AG04450 (cell line): ENCODE data around the gene BAZ1B. TPM values are rescaled to one million over a fixed set of nuclear protein-coding genes. Genes with fewer than 3 reads are reported as not detected.
"Not testable (repeated sequence)": the region's sequence is repeated elsewhere in the genome, so short reads cannot be mapped to it uniquely, and the experiment has no call there.

Experiments
- CTCF ChIA-PET: fragments of 300-600, 350-600 bp; formaldehyde crosslinking; extraction: SDS; loops from one replicate; lab custom pipeline; 2022; ENCODE audit warnings: antibody characterized with exemption, inconsistent platforms; lab: Charles Lee
- POLR2A ChIA-PET: fragments of 350-600 bp; formaldehyde crosslinking; extraction: SDS; loops from one replicate; lab custom pipeline; 2021; ENCODE audit warnings: antibody characterized with exemption, inconsistent platforms; lab: Yijun Ruan, JAX
- DNase-seq: peaks from one replicate; pipeline ENCODE4 v3.0.0-alpha.2; 2011; ENCODE audit warnings: low read depth, low spot score
- H3K27ac ChIP-seq: one replicate; pipeline ENCODE4 v1.5.1; 2012; ENCODE audit warnings: low read depth, low read length, control low read depth
- H3K27me3 ChIP-seq: one replicate; pipeline ENCODE4 v1.6.0; 2012; ENCODE audit warnings: low read length; ENCODE audit not compliant: control insufficient read depth, insufficient read depth
- H3K4me3 ChIP-seq: 2 replicates; pipeline ENCODE4 v1.5.1; 2011; ENCODE audit warnings: mild to moderate bottlenecking, low read depth, low read length, control low read depth
- H3K9me3 ChIP-seq: 2 replicates; pipeline ENCODE4 v1.5.1; 2012; ENCODE audit warnings: low read length; ENCODE audit not compliant: control insufficient read depth, insufficient read depth
- polyA plus RNA-seq: library from polyadenylated mRNA; depleted of rRNA; stranded (reverse); fragments of >200 nt; gene quantifications from 2 replicates; pipeline ENCODE4 v1.2.3, GENCODE V29; 2011
- TF ChIP-seq, protein P1 (sequence below): IDR thresholded peaks from 2 replicates; pipeline ENCODE4 v1.5.1; 2011; ENCODE audit warnings: low read depth, low read length, control low read depth, inconsistent platforms

The BAZ1B gene
- polyA plus RNA-seq, 1 experiment: 29.0 TPM

DNA sequence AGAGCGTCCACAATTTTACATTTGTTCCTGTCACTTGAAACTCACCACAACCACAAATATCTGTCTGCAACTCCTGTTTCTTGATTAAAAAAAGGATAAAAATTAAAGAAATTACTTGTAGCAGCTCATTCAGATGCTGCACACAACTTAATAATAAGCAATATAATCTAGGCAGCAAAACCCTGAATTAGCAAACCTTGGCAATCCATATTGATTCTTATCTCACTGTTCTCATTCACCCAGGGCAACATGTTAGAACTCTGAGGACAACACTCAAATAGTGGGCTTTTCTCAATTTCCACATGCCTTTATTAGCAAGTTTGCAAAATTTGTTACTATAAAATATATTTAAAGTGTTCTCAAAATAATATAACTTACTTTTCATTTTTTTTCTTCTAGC, 38.9 kb downstream of the BAZ1B start:
- Histone ChIP-seq H3K4me3 (no peak overlapping the region), H3K27ac (no peak overlapping the region), H3K9me3 (no peaks in the 10 kb centered on the region), H3K27me3 (no peaks in the 10 kb centered on the region)
- ChIA-PET CTCF (no interaction called here), POLR2A (no interaction called here)
- no peak for DNase-seq
- TF ChIP-seq, protein P1, sequence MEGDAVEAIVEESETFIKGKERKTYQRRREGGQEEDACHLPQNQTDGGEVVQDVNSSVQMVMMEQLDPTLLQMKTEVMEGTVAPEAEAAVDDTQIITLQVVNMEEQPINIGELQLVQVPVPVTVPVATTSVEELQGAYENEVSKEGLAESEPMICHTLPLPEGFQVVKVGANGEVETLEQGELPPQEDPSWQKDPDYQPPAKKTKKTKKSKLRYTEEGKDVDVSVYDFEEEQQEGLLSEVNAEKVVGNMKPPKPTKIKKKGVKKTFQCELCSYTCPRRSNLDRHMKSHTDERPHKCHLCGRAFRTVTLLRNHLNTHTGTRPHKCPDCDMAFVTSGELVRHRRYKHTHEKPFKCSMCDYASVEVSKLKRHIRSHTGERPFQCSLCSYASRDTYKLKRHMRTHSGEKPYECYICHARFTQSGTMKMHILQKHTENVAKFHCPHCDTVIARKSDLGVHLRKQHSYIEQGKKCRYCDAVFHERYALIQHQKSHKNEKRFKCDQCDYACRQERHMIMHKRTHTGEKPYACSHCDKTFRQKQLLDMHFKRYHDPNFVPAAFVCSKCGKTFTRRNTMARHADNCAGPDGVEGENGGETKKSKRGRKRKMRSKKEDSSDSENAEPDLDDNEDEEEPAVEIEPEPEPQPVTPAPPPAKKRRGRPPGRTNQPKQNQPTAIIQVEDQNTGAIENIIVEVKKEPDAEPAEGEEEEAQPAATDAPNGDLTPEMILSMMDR: no peak

DNA sequence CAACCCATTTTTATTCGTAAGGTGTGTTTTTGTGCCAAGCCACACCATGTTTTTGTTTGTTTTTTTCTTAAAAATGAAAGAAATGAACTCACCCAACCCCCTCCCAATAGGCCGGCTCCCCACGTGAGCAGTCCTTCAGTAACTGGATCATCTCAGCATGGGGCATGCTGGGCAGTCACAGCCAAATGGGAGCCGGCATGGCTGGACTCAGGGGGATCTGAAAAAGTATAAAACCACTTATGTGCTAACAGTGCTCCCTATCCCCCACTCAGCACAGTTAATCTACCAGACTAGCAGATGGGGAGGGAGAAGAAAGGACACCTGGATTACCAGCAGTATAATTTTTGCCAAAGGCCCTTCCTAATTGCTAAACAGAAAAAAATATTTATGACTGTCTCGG, 39.3 kb downstream of the BAZ1B start:
- POLR2A ChIA-PET: no interaction called here
- Histone ChIP-seq H3K9me3 (no peaks in the 10 kb centered on the region), H3K27ac (no peak overlapping the region), H3K27me3 (no peaks in the 10 kb centered on the region), H3K4me3 (no peak overlapping the region)
- DNase-seq: no peak
- TF ChIP-seq, protein P1: no peak
- CTCF ChIA-PET: no interaction called here

DNA sequence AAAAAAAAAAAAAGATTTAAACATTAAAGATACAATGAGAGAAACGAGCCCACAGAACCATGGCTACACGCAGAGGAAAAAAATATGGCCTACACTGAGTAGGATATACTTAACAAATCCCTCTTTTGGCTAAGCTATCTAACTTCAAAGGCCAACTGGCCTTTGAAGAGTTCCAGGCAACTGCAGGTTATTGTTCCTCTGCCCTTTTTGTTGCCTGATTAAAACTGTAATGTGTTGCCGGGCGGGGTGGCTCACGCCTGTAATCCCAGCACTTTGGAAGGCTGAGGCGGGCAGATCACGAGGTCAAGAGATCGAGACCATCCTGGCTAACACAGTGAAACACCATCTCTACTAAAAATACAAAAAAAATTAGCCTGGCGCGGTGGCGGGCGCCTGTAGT, 40.6 kb downstream of the BAZ1B start:
- DNase-seq, H3K9me3 ChIP-seq, H3K4me3 ChIP-seq, POLR2A ChIA-PET, CTCF ChIA-PET, H3K27ac ChIP-seq, H3K27me3 ChIP-seq: not testable (repeated sequence)

DNA sequence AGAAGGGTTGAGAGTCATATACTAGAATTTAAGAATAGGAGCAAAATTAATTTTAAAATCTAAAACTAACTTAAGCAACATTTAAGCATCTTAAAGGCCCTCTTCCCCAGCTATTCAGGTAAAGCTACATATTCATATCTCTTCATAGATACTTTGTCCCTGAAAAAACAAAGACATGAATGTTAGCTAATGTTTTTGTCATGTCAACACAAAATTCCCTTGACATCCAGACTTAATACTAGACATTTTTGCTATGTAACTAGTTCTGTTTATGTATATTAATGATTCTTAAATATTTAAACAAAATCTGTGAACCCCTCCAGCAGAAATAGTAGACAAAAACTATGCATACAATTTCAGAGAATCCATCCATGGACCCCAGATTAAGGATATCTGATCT, 43.5 kb downstream of the BAZ1B start:
- H3K27ac ChIP-seq: no peak overlapping the region
- H3K4me3 ChIP-seq: no peak overlapping the region
- no peaks in the 10 kb centered on the region for H3K27me3 ChIP-seq
- ChIA-PET CTCF (no interaction called here), POLR2A (no interaction called here)
- H3K9me3 ChIP-seq: no peaks in the 10 kb centered on the region; the same call in 1 of the 2 replicates
- TF ChIP-seq, protein P1: no peak
- DNase-seq: no peak

DNA sequence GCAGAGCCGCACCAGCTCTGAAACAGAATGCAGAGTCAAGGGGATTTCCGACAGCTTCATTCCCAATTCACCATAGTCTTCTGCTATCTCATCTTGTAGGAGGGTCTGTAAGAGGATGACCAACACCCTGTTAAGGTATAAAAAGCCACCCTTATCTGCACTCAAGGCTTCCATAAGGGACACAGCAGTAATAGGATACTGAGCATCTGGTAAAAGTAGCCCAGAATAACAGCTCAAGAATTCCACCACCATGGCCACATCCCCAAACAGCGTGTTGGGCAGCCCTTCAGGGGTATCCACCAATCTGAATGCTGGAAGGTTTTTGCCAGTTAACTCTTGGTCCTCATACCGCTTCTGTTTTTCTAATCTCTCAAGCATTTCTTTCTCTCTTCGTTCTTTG, 44.7 kb downstream of the BAZ1B start:
- CTCF ChIA-PET: no interaction called here
- POLR2A ChIA-PET: interaction anchor here (1.2 kb wide), 1 partner anchor 44 kb away, joined by 3 read pairs; no protein-coding TSS in a partner anchor
- H3K27ac ChIP-seq: no peak overlapping the region

More for the DNA sequence above, 44.7 kb downstream of the BAZ1B start:
- H3K4me3 ChIP-seq: no peak overlapping the region
- TF ChIP-seq, protein P1: no peak
- H3K9me3 ChIP-seq: no peaks in the 10 kb centered on the region; the same call in 1 of the 2 replicates
- no peaks in the 10 kb centered on the region for H3K27me3 ChIP-seq
- DNase-seq: no peak
